ENCODE measurements around the gene SERPINF2.

SERPINF2 gene

DNA sequence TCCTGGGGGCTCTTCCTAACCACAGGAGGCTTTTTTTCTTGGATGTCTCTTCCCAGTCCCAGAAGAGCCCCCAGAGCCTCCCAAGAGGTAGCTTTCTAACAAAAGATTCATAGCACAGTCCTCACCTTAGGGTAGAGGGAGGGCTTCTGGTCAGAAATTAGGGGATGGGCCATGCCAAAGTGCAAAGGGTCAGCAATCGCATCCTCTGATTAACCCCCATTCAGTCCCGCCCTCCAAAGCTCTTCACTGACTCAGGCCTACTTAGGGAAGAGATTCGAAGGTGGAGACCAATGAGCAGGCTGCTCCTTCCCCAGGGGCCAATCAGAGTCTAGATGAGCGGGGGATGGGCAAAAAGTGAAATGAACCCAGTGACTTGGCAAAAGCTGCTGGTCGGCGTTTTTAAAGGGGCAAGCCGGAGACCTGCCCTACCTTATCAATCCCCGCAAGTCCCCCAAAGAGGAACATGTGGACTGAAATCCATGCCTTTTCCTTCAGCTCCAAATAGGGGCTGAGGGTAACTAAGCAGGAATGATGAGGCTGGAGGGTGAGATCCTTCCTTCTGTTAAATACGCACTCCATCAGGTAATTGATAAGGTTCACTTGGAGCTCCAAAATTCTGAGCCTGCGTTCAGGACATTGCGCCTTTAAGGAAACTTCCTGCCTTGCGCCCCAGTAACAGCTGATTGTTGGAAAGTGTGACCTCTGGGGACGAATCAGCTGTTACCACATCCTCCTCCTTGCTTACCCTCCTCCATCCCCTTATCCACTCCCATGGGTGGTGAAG, 25.6 kb upstream of the SERPINF2 start:
- ChIA-PET POLR2A (interaction anchor here (0.6 to 4.6 kb wide), 46 partner anchors 7 to 566 kb away, joined by 3 to 45 read pairs (median 5); partner anchors contain the start of genes INPP5K, OVCA2, PITPNA and PRPF8), CTCF (interaction anchor here (0.6 to 5.1 kb wide), 14 partner anchors 12 to 528 kb away, joined by 3 to 44 read pairs (median 4); no protein-coding TSS in a partner anchor)
- H3K4me1 ChIP-seq (ENCODE audit: control insufficient read depth, insufficient read depth, low read length) = peaks cover 16% of the 10 kb centered on the region
- TF ChIP-seq, protein P1, sequence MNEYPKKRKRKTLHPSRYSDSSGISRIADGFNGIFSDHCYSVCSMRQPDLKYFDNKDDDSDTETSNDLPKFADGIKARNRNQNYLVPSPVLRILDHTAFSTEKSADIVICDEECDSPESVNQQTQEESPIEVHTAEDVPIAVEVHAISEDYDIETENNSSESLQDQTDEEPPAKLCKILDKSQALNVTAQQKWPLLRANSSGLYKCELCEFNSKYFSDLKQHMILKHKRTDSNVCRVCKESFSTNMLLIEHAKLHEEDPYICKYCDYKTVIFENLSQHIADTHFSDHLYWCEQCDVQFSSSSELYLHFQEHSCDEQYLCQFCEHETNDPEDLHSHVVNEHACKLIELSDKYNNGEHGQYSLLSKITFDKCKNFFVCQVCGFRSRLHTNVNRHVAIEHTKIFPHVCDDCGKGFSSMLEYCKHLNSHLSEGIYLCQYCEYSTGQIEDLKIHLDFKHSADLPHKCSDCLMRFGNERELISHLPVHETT (tag by site-specific recombination; IDR thresholded peaks at IDR 0.05) = no peak
- TF ChIP-seq ZNF561 (tag by site-specific recombination; IDR thresholded peaks at IDR 0.05; ENCODE audit: borderline replicate concordance) = 0 out of 2 replicates have a peak, but pooled peaks have one; percentile 11
- TF ChIP-seq, protein P2, sequence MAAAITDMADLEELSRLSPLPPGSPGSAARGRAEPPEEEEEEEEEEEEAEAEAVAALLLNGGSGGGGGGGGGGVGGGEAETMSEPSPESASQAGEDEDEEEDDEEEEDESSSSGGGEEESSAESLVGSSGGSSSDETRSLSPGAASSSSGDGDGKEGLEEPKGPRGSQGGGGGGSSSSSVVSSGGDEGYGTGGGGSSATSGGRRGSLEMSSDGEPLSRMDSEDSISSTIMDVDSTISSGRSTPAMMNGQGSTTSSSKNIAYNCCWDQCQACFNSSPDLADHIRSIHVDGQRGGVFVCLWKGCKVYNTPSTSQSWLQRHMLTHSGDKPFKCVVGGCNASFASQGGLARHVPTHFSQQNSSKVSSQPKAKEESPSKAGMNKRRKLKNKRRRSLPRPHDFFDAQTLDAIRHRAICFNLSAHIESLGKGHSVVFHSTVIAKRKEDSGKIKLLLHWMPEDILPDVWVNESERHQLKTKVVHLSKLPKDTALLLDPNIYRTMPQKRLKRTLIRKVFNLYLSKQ (tag by site-specific recombination; IDR thresholded peaks at IDR 0.05; ENCODE audit: borderline replicate concordance) = no peak
- TF ChIP-seq ZNF658 (tag by site-specific recombination; IDR thresholded peaks at IDR 0.05) = no peak
- TF ChIP-seq, protein P3, sequence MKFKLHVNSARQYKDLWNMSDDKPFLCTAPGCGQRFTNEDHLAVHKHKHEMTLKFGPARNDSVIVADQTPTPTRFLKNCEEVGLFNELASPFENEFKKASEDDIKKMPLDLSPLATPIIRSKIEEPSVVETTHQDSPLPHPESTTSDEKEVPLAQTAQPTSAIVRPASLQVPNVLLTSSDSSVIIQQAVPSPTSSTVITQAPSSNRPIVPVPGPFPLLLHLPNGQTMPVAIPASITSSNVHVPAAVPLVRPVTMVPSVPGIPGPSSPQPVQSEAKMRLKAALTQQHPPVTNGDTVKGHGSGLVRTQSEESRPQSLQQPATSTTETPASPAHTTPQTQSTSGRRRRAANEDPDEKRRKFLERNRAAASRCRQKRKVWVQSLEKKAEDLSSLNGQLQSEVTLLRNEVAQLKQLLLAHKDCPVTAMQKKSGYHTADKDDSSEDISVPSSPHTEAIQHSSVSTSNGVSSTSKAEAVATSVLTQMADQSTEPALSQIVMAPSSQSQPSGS (tag by site-specific recombination; IDR thresholded peaks at IDR 0.05; ENCODE audit: low read depth) = no peak
- peak; percentile 68; the same call in 1 of the 2 replicates for TF ChIP-seq PRDM1 (tag by site-specific recombination; IDR thresholded peaks at IDR 0.05)
- peak; percentile 43 for TF ChIP-seq ZNF335 (tag by site-specific recombination; conservative IDR thresholded peaks at IDR 0.05)
- TF ChIP-seq, protein P4, sequence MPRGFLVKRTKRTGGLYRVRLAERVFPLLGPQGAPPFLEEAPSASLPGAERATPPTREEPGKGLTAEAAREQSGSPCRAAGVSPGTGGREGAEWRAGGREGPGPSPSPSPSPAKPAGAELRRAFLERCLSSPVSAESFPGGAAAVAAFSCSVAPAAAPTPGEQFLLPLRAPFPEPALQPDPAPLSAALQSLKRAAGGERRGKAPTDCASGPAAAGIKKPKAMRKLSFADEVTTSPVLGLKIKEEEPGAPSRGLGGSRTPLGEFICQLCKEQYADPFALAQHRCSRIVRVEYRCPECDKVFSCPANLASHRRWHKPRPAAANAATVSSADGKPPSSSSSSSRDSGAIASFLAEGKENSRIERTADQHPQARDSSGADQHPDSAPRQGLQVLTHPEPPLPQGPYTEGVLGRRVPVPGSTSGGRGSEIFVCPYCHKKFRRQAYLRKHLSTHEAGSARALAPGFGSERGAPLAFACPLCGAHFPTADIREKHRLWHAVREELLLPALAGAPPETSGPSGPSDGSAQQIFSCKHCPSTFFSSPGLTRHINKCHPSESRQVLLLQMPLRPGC (tag by site-specific recombination; IDR thresholded peaks at IDR 0.05) = peak; percentile 6; the same call in 1 of the 2 replicates
- TF ChIP-seq ZNF211 (tag by site-specific recombination; IDR thresholded peaks at IDR 0.05; ENCODE audit: low read depth) = no peak
- TF ChIP-seq ZXDB (tag by site-specific recombination; IDR thresholded peaks at IDR 0.05) = no peak; the same call in 1 of the 2 replicates
- TF ChIP-seq GLIS1 (tag by site-specific recombination; IDR thresholded peaks at IDR 0.05) = no peak
- peak; percentile 51; the same call in 1 of the 2 replicates for TF ChIP-seq SP3 (tag by site-specific recombination; IDR thresholded peaks at IDR 0.05)
- TF ChIP-seq ZBTB1 (tag by site-specific recombination; IDR thresholded peaks at IDR 0.05) = no peak
- no peak for TF ChIP-seq ZNF24 (tag by site-specific recombination; IDR thresholded peaks at IDR 0.05)
- peak; percentile 58 for TF ChIP-seq IKZF3 (tag by site-specific recombination; IDR thresholded peaks at IDR 0.05)
- TF ChIP-seq YY1 (tag by site-specific recombination; IDR thresholded peaks at IDR 0.05) = no peak
- TF ChIP-seq ZNF350 (tag by site-specific recombination; IDR thresholded peaks at IDR 0.05) = no peak
- TF ChIP-seq ZIC2 (tag by site-specific recombination; IDR thresholded peaks at IDR 0.05) = no peak
- TF ChIP-seq ZNF610 (tag by site-specific recombination; IDR thresholded peaks at IDR 0.05; ENCODE audit: borderline replicate concordance) = no peak
- TF ChIP-seq, protein P5, sequence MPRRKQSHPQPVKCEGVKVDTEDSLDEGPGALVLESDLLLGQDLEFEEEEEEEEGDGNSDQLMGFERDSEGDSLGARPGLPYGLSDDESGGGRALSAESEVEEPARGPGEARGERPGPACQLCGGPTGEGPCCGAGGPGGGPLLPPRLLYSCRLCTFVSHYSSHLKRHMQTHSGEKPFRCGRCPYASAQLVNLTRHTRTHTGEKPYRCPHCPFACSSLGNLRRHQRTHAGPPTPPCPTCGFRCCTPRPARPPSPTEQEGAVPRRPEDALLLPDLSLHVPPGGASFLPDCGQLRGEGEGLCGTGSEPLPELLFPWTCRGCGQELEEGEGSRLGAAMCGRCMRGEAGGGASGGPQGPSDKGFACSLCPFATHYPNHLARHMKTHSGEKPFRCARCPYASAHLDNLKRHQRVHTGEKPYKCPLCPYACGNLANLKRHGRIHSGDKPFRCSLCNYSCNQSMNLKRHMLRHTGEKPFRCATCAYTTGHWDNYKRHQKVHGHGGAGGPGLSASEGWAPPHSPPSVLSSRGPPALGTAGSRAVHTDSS (tag by site-specific recombination; IDR thresholded peaks at IDR 0.05) = no peak
- TF ChIP-seq ZNF169 (tag by site-specific recombination; IDR thresholded peaks at IDR 0.05) = no peak
- TF ChIP-seq ZNF549 (tag by site-specific recombination; IDR thresholded peaks at IDR 0.05) = no peak
- no peak for TF ChIP-seq ZNF266 (tag by site-specific recombination; IDR thresholded peaks at IDR 0.05; ENCODE audit: low read depth)
- no peak for TF ChIP-seq ZNF473 (tag by site-specific recombination; IDR thresholded peaks at IDR 0.05)
- TF ChIP-seq ZFHX2 (tag by site-specific recombination; conservative IDR thresholded peaks at IDR 0.05) = no peak
- TF ChIP-seq ZNF274 (IDR thresholded peaks at IDR 0.05; ENCODE audit: low read length) = no peak
- no peak for TF ChIP-seq ZNF274 (tag by site-specific recombination; IDR thresholded peaks at IDR 0.05; ENCODE audit: borderline replicate concordance)
- TF ChIP-seq ZNF544 (tag by site-specific recombination; IDR thresholded peaks at IDR 0.05) = no peak
- TF ChIP-seq, protein P6, sequence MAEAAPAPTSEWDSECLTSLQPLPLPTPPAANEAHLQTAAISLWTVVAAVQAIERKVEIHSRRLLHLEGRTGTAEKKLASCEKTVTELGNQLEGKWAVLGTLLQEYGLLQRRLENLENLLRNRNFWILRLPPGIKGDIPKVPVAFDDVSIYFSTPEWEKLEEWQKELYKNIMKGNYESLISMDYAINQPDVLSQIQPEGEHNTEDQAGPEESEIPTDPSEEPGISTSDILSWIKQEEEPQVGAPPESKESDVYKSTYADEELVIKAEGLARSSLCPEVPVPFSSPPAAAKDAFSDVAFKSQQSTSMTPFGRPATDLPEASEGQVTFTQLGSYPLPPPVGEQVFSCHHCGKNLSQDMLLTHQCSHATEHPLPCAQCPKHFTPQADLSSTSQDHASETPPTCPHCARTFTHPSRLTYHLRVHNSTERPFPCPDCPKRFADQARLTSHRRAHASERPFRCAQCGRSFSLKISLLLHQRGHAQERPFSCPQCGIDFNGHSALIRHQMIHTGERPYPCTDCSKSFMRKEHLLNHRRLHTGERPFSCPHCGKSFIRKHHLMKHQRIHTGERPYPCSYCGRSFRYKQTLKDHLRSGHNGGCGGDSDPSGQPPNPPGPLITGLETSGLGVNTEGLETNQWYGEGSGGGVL (tag by site-specific recombination; IDR thresholded peaks at IDR 0.05) = no peak

More for the DNA sequence above, 25.6 kb upstream of the SERPINF2 start:
- H3K36me3 ChIP-seq (ENCODE audit: control insufficient read depth in 2 of 2, insufficient read depth in 1 of 2, low read length in 2 of 2) = peaks cover 0 to 18% of the 10 kb centered on the region in 2 experiments; a peak in 1 of 3 replicates
- no peaks in the 10 kb centered on the region for H3K9me3 ChIP-seq (ENCODE audit: control insufficient read depth, insufficient read depth, low read depth, low read length)
- peak overlapping the region; percentile 98 for H3K27ac ChIP-seq (ENCODE audit: extremely low read depth, low read depth, low read length)
- H3K4me3 ChIP-seq (ENCODE audit: low read depth, low read length) = peak overlapping the region; percentile 68
